GM23338 (cell line): Measurements from ENCODE around the gene NFE2. TPM values are rescaled to one million over a fixed set of nuclear protein-coding genes. Genes with fewer than 3 reads are reported as not detected.

Experiments used
- ATAC-seq: fragments of 200-7000 bp; cut with Tn5 transposase; 3 replicates; pipeline ENCODE4 v1.9.1; 2020
- DNase-seq: peaks from one replicate; pipeline ENCODE4 v3.0.0-alpha.2; 2015; ENCODE audit warnings: low spot score
- H2AFZ ChIP-seq: fragments of 200-600 bp; sonication (generic); 2 replicates; pipeline ENCODE4 v1.8.0; 2016; ENCODE audit warnings: antibody characterized with exemption, mild to moderate bottlenecking, moderate library complexity
- H3F3A ChIP-seq: fragments of 200-600 bp; sonication (generic); replicated peaks from 2 replicates; pipeline ENCODE4 v1.8.0; 2017; ENCODE audit warnings: antibody characterized with exemption, mixed run types, low read depth
- H3K27ac ChIP-seq: fragments of 200-600 bp; sonication (generic); 2 replicates; pipeline ENCODE4 v1.6.1; 2016; ENCODE audit warnings: low read depth
- H3K27me3 ChIP-seq: fragments of 200-600 bp; sonication (generic); 2 replicates; pipeline ENCODE4 v1.8.0; 2016; ENCODE audit warnings: mild to moderate bottlenecking, mixed run types, moderate library complexity; ENCODE audit not compliant: insufficient read depth
- H3K36me3 ChIP-seq: fragments of 200-600 bp; sonication (generic); 2 replicates; pipeline ENCODE4 v1.8.0; 2016; ENCODE audit warnings: mild to moderate bottlenecking; ENCODE audit not compliant: insufficient read depth
- H3K4me1 ChIP-seq: fragments of 200-600 bp; sonication (generic); 2 replicates; pipeline ENCODE4 v1.8.0; 2016; ENCODE audit warnings: mild to moderate bottlenecking, moderate library complexity; ENCODE audit not compliant: insufficient read depth
- H3K4me2 ChIP-seq: fragments of 200-600 bp; sonication (generic); 2 replicates; pipeline ENCODE4 v1.7.1; 2017; ENCODE audit warnings: mixed run types
- H3K4me3 ChIP-seq: fragments of 200-600 bp; sonication (generic); 2 replicates; pipeline ENCODE4 v1.6.1; 2016; ENCODE audit warnings: mixed run types
- H3K79me2 ChIP-seq: fragments of 200-600 bp; sonication (generic); replicated peaks from 2 replicates; pipeline ENCODE4 v1.8.0; 2017; ENCODE audit warnings: mild to moderate bottlenecking; ENCODE audit not compliant: insufficient read depth
- H3K9me2 ChIP-seq: fragments of 200-600 bp; sonication (generic); 2 replicates; pipeline ENCODE4 v1.8.0; 2017; ENCODE audit not compliant: insufficient read depth
- H4K20me1 ChIP-seq: fragments of 200-600 bp; sonication (generic); replicated peaks from 2 replicates; pipeline ENCODE4 v1.8.0; 2017; ENCODE audit warnings: mild to moderate bottlenecking; ENCODE audit not compliant: insufficient read depth
- H3K27ac Mint-ChIP-seq: 2 replicates; pipeline ENCODE4 v1.8.0; 2020; ENCODE audit warnings: inconsistent platforms, mild to moderate bottlenecking, moderate library complexity, mixed read lengths
- H3K27me3 Mint-ChIP-seq: 3 replicates; pipeline ENCODE4 v1.8.0; 2022; ENCODE audit warnings: low read depth, mild to moderate bottlenecking, moderate library complexity, mixed read lengths, inconsistent platforms; ENCODE audit not compliant: insufficient read depth, poor library complexity
- H3K36me3 Mint-ChIP-seq: 3 replicates; pipeline ENCODE4 v1.8.0; 2021; ENCODE audit warnings: low read depth, mild to moderate bottlenecking, inconsistent platforms, moderate library complexity, mixed read lengths
- H3K4me1 Mint-ChIP-seq: 3 replicates; pipeline ENCODE4 v1.8.0; 2020; ENCODE audit warnings: mild to moderate bottlenecking, inconsistent platforms, mixed read lengths
- H3K4me3 Mint-ChIP-seq: 3 replicates; pipeline ENCODE4 v1.8.0; 2021; ENCODE audit warnings: moderate library complexity, mild to moderate bottlenecking, inconsistent platforms, mixed read lengths
- H3K9me3 Mint-ChIP-seq: 3 replicates; pipeline ENCODE4 v1.8.0; 2020; ENCODE audit warnings: moderate library complexity, mild to moderate bottlenecking, inconsistent platforms, mixed read lengths
- CREB1 ChIP-seq: fragments of 250-450 bp; sonication (Bioruptor Pico); IDR thresholded peaks from 2 replicates; pipeline ENCODE4 v1.5.0; 2020; ENCODE audit warnings: low read depth, mild to moderate bottlenecking, moderate library complexity
- CTCF ChIP-seq, 2 experiments: fragments of 200-600 bp in 1 of 2; sonication (generic) in 1 of 2; conservative IDR thresholded peaks; 2 replicates each; pipeline versions ENCODE4 v1.5.1 to v1.6.1; 2016 to 2017; ENCODE audit warnings: antibody characterized with exemption in 2 of 2, low read depth in 2 of 2, mild to moderate bottlenecking in 2 of 2, moderate library complexity in 1 of 2
- EZH2phosphoT487 ChIP-seq: fragments of 200-600 bp; sonication (generic); IDR thresholded peaks from one replicate; pipeline ENCODE4 v1.8.1; 2018; ENCODE audit warnings: antibody characterized with exemption; ENCODE audit not compliant: unreplicated experiment
- JUNB ChIP-seq: IDR thresholded peaks from one replicate; pipeline ENCODE4 v1.6.1; 2016; ENCODE audit warnings: antibody characterized with exemption; ENCODE audit not compliant: unreplicated experiment
- STAT1 ChIP-seq: IDR thresholded peaks from one replicate; pipeline ENCODE4 v1.6.1; 2016; ENCODE audit warnings: antibody characterized with exemption; ENCODE audit not compliant: unreplicated experiment
- ZNF331 ChIP-seq: fragments of 250-450 bp; sonication (Bioruptor Pico); IDR thresholded peaks from 2 replicates; pipeline ENCODE4 v1.5.0; 2020; ENCODE audit warnings: low read depth, mild to moderate bottlenecking, moderate library complexity
- polyA plus RNA-seq: library from polyadenylated mRNA; unstranded; fragments of >200 nt; fragmentation: Nextera tagmentation; extraction: Ambion mirVana; gene quantifications from 2 replicates; pipeline ENCODE4 v1.2.1, GENCODE V29; 2016
- total RNA-seq: library from RNA; depleted of rRNA; stranded (reverse); fragments of >200 nt; shearing (Covaris generic); gene quantifications from 2 replicates; pipeline ENCODE4 v1.2.3, GENCODE V29; 2014
- TF ChIP-seq, protein P1 (sequence below): IDR thresholded peaks from one replicate; pipeline ENCODE4 v1.6.1; 2018; ENCODE audit warnings: antibody characterized with exemption; ENCODE audit not compliant: unreplicated experiment

The NFE2 gene
- total and polyA plus RNA-seq, 2 experiments from 2014 or later: 1.3 to 1.8 TPM

- TF ChIP-seq STAT1 (no peak), CTCF (conservative IDR thresholded peaks at IDR 0.05; ENCODE audit: low read depth in 2 of 2) (no peak)
These were observed 29.6 kb upstream of the NFE2 start (continued) for GRCh38 chr12:54330442-54330841.

GRCh38 chr12:54329759-54330158 lies 28.9 kb upstream of the NFE2 start:
- Histone ChIP-seq H4K20me1 (no peaks in the 10 kb centered on the region), H3K27ac (no peak overlapping the region)
- H3K4me3 Mint-ChIP-seq: no peak overlapping the region

DNA sequence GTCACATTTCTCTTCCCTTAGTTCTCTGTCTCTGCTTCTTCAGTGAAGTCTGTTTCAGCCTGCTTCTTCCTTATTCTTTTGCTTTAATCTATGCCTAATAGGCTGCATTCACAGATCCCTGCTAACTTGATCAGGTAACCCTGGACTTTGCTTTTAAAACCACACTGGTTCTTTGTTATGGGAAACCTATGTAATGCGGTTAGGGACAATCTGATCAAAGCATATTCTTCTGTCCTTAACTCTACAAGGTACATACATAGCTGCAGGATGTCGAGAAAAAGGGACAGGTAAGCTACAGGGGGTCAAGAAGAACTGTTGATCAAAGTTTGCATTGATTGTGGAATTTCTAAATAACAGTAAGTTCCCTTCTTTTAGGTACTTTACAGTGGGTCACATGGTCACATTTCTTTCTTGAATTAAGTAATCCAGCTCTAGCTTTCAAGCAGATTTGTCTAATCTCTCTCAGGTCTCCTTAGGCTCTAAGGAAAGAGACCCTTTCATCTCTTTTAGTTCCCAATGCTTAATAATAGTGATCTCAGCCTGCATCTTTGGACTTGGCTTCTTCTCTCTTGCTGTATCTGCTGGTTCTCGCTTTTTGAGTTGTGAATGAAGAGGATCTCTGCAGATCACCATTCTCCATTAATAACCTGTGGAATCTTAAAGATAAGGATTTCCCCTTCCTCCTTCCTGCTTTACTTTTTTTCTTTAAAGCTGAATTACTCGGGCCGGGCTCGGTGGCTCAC lies 28.0 kb upstream of the NFE2 start:
- Histone ChIP-seq H3K4me3 (no peak overlapping the region), H4K20me1 (no peaks in the 10 kb centered on the region), H3K4me2 (peak overlapping the region; percentile 52), H3F3A (peaks cover 5% of the 10 kb centered on the region), H3K9me2 (no peaks in the 10 kb centered on the region), H3K36me3 (no peaks in the 10 kb centered on the region), H2AFZ (no peak overlapping the region), H3K79me2 (peaks cover 16% of the 10 kb centered on the region), H3K27me3 (no peaks in the 10 kb centered on the region), H3K27ac (no peak overlapping the region), H3K4me1 (peaks cover 27% of the 10 kb centered on the region)
- peaks cover 3% of the 10 kb centered on the region for H3K27me3 Mint-ChIP-seq
- no peak overlapping the region for H3K4me3 Mint-ChIP-seq
- ATAC-seq (no peak), DNase-seq (peak; percentile 50)
- H3K36me3 Mint-ChIP-seq: no peaks in the 10 kb centered on the region
- H3K27ac Mint-ChIP-seq: no peak overlapping the region
- no peaks in the 10 kb centered on the region for H3K9me3 Mint-ChIP-seq
- H3K4me1 Mint-ChIP-seq: peaks cover 30% of the 10 kb centered on the region
- no peak for TF ChIP-seq JUNB

More at GRCh38 chr12:54329759-54330158, 28.9 kb upstream of the NFE2 start:
- peaks cover 19% of the 10 kb centered on the region for H3K79me2 ChIP-seq
- H3K36me3 Mint-ChIP-seq: no peaks in the 10 kb centered on the region
- no peak overlapping the region for H3K4me3 ChIP-seq
- no peak overlapping the region for H2AFZ ChIP-seq
- H3K4me1 Mint-ChIP-seq: peaks cover 26% of the 10 kb centered on the region
- H3K4me2 ChIP-seq: peak overlapping the region; percentile 52
- peak; percentile 59 for DNase-seq
- no peaks in the 10 kb centered on the region for H3K9me2 ChIP-seq
- H3K27ac Mint-ChIP-seq: no peak overlapping the region
- H3K36me3 ChIP-seq: no peaks in the 10 kb centered on the region
- H3K27me3 ChIP-seq: no peaks in the 10 kb centered on the region
- peaks cover 27% of the 10 kb centered on the region for H3K4me1 ChIP-seq
- no peak for TF ChIP-seq ZNF331 (CRISPR knock-in tag)
- TF ChIP-seq, protein P1, sequence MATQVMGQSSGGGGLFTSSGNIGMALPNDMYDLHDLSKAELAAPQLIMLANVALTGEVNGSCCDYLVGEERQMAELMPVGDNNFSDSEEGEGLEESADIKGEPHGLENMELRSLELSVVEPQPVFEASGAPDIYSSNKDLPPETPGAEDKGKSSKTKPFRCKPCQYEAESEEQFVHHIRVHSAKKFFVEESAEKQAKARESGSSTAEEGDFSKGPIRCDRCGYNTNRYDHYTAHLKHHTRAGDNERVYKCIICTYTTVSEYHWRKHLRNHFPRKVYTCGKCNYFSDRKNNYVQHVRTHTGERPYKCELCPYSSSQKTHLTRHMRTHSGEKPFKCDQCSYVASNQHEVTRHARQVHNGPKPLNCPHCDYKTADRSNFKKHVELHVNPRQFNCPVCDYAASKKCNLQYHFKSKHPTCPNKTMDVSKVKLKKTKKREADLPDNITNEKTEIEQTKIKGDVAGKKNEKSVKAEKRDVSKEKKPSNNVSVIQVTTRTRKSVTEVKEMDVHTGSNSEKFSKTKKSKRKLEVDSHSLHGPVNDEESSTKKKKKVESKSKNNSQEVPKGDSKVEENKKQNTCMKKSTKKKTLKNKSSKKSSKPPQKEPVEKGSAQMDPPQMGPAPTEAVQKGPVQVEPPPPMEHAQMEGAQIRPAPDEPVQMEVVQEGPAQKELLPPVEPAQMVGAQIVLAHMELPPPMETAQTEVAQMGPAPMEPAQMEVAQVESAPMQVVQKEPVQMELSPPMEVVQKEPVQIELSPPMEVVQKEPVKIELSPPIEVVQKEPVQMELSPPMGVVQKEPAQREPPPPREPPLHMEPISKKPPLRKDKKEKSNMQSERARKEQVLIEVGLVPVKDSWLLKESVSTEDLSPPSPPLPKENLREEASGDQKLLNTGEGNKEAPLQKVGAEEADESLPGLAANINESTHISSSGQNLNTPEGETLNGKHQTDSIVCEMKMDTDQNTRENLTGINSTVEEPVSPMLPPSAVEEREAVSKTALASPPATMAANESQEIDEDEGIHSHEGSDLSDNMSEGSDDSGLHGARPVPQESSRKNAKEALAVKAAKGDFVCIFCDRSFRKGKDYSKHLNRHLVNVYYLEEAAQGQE: no peak
- TF ChIP-seq CREB1 (CRISPR knock-in tag): no peak
- no peak for TF ChIP-seq JUNB
- no peak for TF ChIP-seq STAT1
- no peak for TF ChIP-seq EZH2phosphoT487
- no peak for ATAC-seq
- peaks cover 5% of the 10 kb centered on the region; the same call in 1 of the 2 replicates for H3F3A ChIP-seq
- H3K27me3 Mint-ChIP-seq: peaks cover 7% of the 10 kb centered on the region
- no peaks in the 10 kb centered on the region for H3K9me3 Mint-ChIP-seq
